Panc1 (cell line): ENCODE measurements around the gene TMCO1. TPM values are rescaled to one million over a fixed set of nuclear protein-coding genes. Genes with fewer than 3 reads are reported as not detected.

ENCODE experiments used
- ATAC-seq: fragments of 200-7000 bp; cut with Tn5 transposase; 2 replicates; pipeline ENCODE4 v1.9.1; 2020; ENCODE audit warnings: mild to moderate bottlenecking, moderate library complexity
- BruUV-seq: library from RNA; stranded (reverse); fragments of 400-500 nt; replicated peaks from 2 replicates; lab custom pipeline; 2021; lab: Mats Ljungman, UMichigan
- CTCF ChIA-PET: fragments of 300-600 bp; sonication (Branson Sonifier 250); formaldehyde crosslinking; loops from one replicate; lab custom pipeline; 2022; ENCODE audit warnings: antibody characterized with exemption; lab: Charles Lee
- POLR2A ChIA-PET: fragments of 300-600 bp; sonication (Branson Sonifier 250); formaldehyde crosslinking; loops from one replicate; lab custom pipeline; 2022; ENCODE audit warnings: antibody characterized with exemption; lab: Charles Lee
- DNase-seq: peaks from one replicate; pipeline ENCODE4 v3.0.0-alpha.2; 2010; ENCODE audit warnings: low read depth, low spot score
- H3K27ac ChIP-seq: 2 replicates; pipeline ENCODE4 v1.5.1; 2011; ENCODE audit warnings: mild to moderate bottlenecking, low read length, inconsistent platforms
- H3K27me3 ChIP-seq: fragments of 200-500 bp; sonication (Bioruptor generic); 2 replicates; pipeline ENCODE4 v1.6.0; 2014; ENCODE audit warnings: low read length, inconsistent platforms; ENCODE audit not compliant: control insufficient read depth, insufficient read depth
- H3K36me3 ChIP-seq: fragments of 200-500 bp; sonication (Bioruptor generic); 2 replicates; pipeline ENCODE4 v1.5.1; 2014; ENCODE audit warnings: inconsistent platforms, mild to moderate bottlenecking, low read length, moderate library complexity; ENCODE audit not compliant: control insufficient read depth, insufficient read depth
- H3K4me1 ChIP-seq: 2 replicates; pipeline ENCODE4 v1.5.1; 2011; ENCODE audit warnings: inconsistent platforms, mild to moderate bottlenecking, low read length, moderate library complexity; ENCODE audit not compliant: control insufficient read depth, insufficient read depth
- H3K4me3 ChIP-seq, 2 experiments: 2 replicates each; pipeline ENCODE4 v1.5.1; 2011 to 2012; ENCODE audit warnings: low read depth in 2 of 2, low read length in 2 of 2, mild to moderate bottlenecking in 2 of 2, inconsistent platforms in 1 of 2, moderate library complexity in 1 of 2
- H3K9me3 ChIP-seq: fragments of 200-500 bp; sonication (Bioruptor generic); 2 replicates; pipeline ENCODE4 v1.5.1; 2014; ENCODE audit warnings: low read depth, mild to moderate bottlenecking, inconsistent platforms, low read length, moderate library complexity; ENCODE audit not compliant: control insufficient read depth, insufficient read depth
- POLR2AphosphoS5 ChIP-seq: IDR thresholded peaks from 2 replicates; pipeline ENCODE4 v1.6.1; 2012; ENCODE audit warnings: mild to moderate bottlenecking, low read depth, low read length, moderate library complexity
- SIN3A ChIP-seq: IDR thresholded peaks from 2 replicates; pipeline ENCODE4 v1.6.1; 2012; ENCODE audit warnings: low read depth, mild to moderate bottlenecking, low read length, moderate library complexity, borderline replicate concordance; ENCODE audit not compliant: insufficient read depth
- TCF7L2 ChIP-seq: IDR thresholded peaks from 2 replicates; pipeline ENCODE4 v1.6.1; 2011; ENCODE audit warnings: mild to moderate bottlenecking, low read depth, low read length, inconsistent platforms
- in situ Hi-C: cut with HindIII; loops from 2 replicates; pipeline ENCODE4 v1.10.0; 2016; ENCODE audit warnings: low sequenced_read_pairs, low pct_unique_long_range_greater_than_20kb
- intact Hi-C: fragments of 100-400 bp; cut with micrococcal nuclease; formaldehyde crosslinking; loops from one replicate; pipeline ENCODE4 v1.10.0; 2022; ENCODE audit not compliant: unreplicated experiment
- total RNA-seq: library from RNA; stranded (reverse); gene quantifications from one replicate; pipeline ENCODE4 v1.2.1, GENCODE V29; 2021; ENCODE audit not compliant: unreplicated experiment
- TF ChIP-seq, protein P1 (sequence below): fragments of 450-650 bp; IDR thresholded peaks from 2 replicates; pipeline ENCODE4 v1.5.1; 2017; ENCODE audit warnings: mild to moderate bottlenecking
- TF ChIP-seq, protein P2 (sequence below), 2 experiments: IDR thresholded peaks; 2 replicates each; pipeline ENCODE4 v1.6.1; 2011 to 2012; ENCODE audit warnings: low read depth in 2 of 2, control low read depth in 1 of 2, low read length in 1 of 2, mild to moderate bottlenecking in 1 of 2, moderate library complexity in 1 of 2; ENCODE audit not compliant: insufficient read depth in 1 of 2

TMCO1 gene
- total RNA-seq, 1 experiment from 2014 or later, result 103 TPM

DNA sequence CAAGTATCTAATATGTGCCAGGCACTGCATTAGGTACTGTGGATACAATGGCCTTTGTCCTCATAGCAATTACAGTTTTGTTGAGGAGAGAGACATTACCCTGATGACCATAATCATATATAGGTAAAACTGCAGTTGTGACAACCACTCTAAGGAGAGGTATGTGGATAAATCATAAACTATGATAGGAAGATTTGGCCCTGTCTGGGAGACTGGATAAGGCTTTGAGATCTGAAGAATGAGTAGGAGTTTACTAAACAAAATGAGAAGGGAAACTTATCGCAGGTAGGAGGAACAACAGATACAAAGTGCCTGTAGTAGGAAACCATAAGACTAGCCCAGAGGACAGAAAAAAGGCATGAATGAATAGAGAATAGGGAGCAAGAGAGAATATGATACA is 4.4 kb downstream of the TMCO1 start:
- no peaks in the 10 kb centered on the region for H3K4me1 ChIP-seq
- no TSS peak for BruUV-seq
- H3K27me3 ChIP-seq, result no peaks in the 10 kb centered on the region
- H3K27ac ChIP-seq, result no peak overlapping the region
- CTCF ChIA-PET, result no interaction called here
- H3K4me3 ChIP-seq, result no peak overlapping the region
- no peak for ATAC-seq
- POLR2A ChIA-PET, result no interaction called here
- intact Hi-C loops, result no loop called here
- no peaks in the 10 kb centered on the region for H3K9me3 ChIP-seq
- in situ Hi-C loops, result no loop called here
- peaks cover 26% of the 10 kb centered on the region for H3K36me3 ChIP-seq
- DNase-seq, result no peak
- TF ChIP-seq, protein P1, sequence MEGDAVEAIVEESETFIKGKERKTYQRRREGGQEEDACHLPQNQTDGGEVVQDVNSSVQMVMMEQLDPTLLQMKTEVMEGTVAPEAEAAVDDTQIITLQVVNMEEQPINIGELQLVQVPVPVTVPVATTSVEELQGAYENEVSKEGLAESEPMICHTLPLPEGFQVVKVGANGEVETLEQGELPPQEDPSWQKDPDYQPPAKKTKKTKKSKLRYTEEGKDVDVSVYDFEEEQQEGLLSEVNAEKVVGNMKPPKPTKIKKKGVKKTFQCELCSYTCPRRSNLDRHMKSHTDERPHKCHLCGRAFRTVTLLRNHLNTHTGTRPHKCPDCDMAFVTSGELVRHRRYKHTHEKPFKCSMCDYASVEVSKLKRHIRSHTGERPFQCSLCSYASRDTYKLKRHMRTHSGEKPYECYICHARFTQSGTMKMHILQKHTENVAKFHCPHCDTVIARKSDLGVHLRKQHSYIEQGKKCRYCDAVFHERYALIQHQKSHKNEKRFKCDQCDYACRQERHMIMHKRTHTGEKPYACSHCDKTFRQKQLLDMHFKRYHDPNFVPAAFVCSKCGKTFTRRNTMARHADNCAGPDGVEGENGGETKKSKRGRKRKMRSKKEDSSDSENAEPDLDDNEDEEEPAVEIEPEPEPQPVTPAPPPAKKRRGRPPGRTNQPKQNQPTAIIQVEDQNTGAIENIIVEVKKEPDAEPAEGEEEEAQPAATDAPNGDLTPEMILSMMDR, result no peak
- TF ChIP-seq, protein P2, sequence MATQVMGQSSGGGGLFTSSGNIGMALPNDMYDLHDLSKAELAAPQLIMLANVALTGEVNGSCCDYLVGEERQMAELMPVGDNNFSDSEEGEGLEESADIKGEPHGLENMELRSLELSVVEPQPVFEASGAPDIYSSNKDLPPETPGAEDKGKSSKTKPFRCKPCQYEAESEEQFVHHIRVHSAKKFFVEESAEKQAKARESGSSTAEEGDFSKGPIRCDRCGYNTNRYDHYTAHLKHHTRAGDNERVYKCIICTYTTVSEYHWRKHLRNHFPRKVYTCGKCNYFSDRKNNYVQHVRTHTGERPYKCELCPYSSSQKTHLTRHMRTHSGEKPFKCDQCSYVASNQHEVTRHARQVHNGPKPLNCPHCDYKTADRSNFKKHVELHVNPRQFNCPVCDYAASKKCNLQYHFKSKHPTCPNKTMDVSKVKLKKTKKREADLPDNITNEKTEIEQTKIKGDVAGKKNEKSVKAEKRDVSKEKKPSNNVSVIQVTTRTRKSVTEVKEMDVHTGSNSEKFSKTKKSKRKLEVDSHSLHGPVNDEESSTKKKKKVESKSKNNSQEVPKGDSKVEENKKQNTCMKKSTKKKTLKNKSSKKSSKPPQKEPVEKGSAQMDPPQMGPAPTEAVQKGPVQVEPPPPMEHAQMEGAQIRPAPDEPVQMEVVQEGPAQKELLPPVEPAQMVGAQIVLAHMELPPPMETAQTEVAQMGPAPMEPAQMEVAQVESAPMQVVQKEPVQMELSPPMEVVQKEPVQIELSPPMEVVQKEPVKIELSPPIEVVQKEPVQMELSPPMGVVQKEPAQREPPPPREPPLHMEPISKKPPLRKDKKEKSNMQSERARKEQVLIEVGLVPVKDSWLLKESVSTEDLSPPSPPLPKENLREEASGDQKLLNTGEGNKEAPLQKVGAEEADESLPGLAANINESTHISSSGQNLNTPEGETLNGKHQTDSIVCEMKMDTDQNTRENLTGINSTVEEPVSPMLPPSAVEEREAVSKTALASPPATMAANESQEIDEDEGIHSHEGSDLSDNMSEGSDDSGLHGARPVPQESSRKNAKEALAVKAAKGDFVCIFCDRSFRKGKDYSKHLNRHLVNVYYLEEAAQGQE (IDR thresholded peaks at IDR 0.05; ENCODE audit: insufficient read depth in 1 of 2, low read depth in 2 of 2, low read length in 1 of 2), result no peak
- TF ChIP-seq TCF7L2 (no peak), POLR2AphosphoS5 (no peak), SIN3A (no peak)

DNA sequence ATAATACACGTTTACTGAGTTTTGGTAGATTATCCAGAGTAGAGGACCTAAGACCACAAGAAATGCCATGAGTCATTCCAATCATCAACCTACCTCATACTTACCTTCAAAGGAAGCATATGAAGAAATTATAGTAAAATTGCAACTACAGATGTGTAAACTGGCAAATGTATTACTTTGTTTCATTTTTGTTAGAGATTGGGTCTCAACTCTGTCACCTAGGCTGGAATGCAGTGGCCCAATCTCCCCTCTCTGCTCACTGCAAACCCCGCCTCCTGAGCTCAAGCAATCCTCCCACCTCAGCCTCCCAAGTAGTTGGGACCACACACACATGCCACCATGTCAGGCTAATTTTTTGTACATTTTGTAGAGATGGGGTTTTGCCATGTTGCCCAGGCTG is 5.2 kb downstream of the TMCO1 start:
- intact Hi-C loops, result no loop called here

More for the DNA sequence above, 5.2 kb downstream of the TMCO1 start:
- no peak overlapping the region for H3K4me3 ChIP-seq
- TF ChIP-seq TCF7L2 (no peak), POLR2AphosphoS5 (no peak), SIN3A (no peak)
- TF ChIP-seq, protein P1, result no peak
- TF ChIP-seq, protein P2 (IDR thresholded peaks at IDR 0.05; ENCODE audit: insufficient read depth in 1 of 2, low read depth in 2 of 2, low read length in 1 of 2), result no peak
- H3K27me3 ChIP-seq, result no peaks in the 10 kb centered on the region
- no peak overlapping the region for H3K27ac ChIP-seq
- H3K9me3 ChIP-seq, result no peaks in the 10 kb centered on the region
- in situ Hi-C loops, result no loop called here
- POLR2A ChIA-PET, result no interaction called here
- no TSS peak for BruUV-seq
- CTCF ChIA-PET, result no interaction called here
- peaks cover 28% of the 10 kb centered on the region for H3K36me3 ChIP-seq
- H3K4me1 ChIP-seq, result no peaks in the 10 kb centered on the region
- DNase-seq (no peak), ATAC-seq (no peak)
